Measurements from ENCODE around the gene ADAMTS4.
A peak's percentile ranks its signal among the peaks of the same experiment; 100 is the strongest.

Gene ADAMTS4

GRCh38 chr1:161219078-161219892, 20.4 kb upstream of the ADAMTS4 start:
- 93 to 100% methylated on average over 3 to 4 of the region's 5 CpGs for WGBS, 2 experiments (ENCODE audit: insufficient coverage in 2 of 2)
- no peak overlapping the region for H3K4me3 ChIP-seq (ENCODE audit: extremely low read depth, insufficient read depth, low read length, poor library complexity, severe bottlenecking)
- peaks cover 19% of the 10 kb centered on the region for H3K4me1 ChIP-seq (ENCODE audit: control insufficient read depth, insufficient read depth, low read length, poor library complexity, severe bottlenecking)
- peaks cover 15% of the 10 kb centered on the region for H3K36me3 ChIP-seq (ENCODE audit: control insufficient read depth, insufficient read depth, low read length)
- no peak overlapping the region for H3K27ac ChIP-seq (ENCODE audit: low read depth, low read length, severe bottlenecking)
- no peaks in the 10 kb centered on the region for H3K9me3 ChIP-seq (ENCODE audit: control insufficient read depth, low read length)

- no peaks in the 10 kb centered on the region for H3K9me3 ChIP-seq (ENCODE audit: control insufficient read depth, low read length)
- H3K36me3 ChIP-seq (ENCODE audit: control insufficient read depth, insufficient read depth, low read length): peaks cover 23% of the 10 kb centered on the region
- peaks cover 19% of the 10 kb centered on the region for H3K4me1 ChIP-seq (ENCODE audit: control insufficient read depth, insufficient read depth, low read length, poor library complexity, severe bottlenecking)
- WGBS, 2 experiments (ENCODE audit: insufficient coverage in 2 of 2): 88 to 93% methylated on average over 4 to 5 of the region's 8 CpGs
- H3K27ac ChIP-seq (ENCODE audit: low read depth, low read length, severe bottlenecking): no peak overlapping the region
- H3K4me3 ChIP-seq (ENCODE audit: extremely low read depth, insufficient read depth, low read length, poor library complexity, severe bottlenecking): no peak overlapping the region
These were observed 19.6 kb upstream of the ADAMTS4 start for GRCh38 chr1:161218301-161219077.

DNA sequence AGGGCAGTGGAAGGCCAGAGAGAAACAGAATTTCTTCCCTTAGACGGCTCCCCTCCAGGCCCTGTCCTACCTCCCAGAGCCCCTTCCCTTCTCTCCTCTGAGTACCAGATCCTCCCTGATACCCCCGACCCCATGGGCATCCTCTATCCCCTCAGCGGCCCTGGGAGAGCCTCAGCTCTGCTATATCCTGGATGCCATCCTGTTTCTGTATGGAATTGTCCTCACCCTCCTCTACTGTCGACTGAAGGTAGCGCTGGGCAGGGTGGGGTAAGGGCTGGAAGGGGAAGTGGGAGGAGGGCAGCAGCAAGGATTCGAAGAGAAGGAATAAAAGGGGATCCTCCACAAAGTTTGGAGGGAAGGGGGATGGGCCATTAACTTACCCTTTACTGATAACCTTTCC, 19.0 kb upstream of the ADAMTS4 start:
- Histone ChIP-seq H3K4me1 (ENCODE audit: control insufficient read depth, insufficient read depth, low read length, poor library complexity, severe bottlenecking) (peaks cover 19% of the 10 kb centered on the region), H3K9me3 (ENCODE audit: control insufficient read depth, low read length) (no peaks in the 10 kb centered on the region), H3K27ac (ENCODE audit: low read depth, low read length, severe bottlenecking) (no peak overlapping the region), H3K36me3 (ENCODE audit: control insufficient read depth, insufficient read depth, low read length) (peaks cover 30% of the 10 kb centered on the region), H3K4me3 (ENCODE audit: extremely low read depth, insufficient read depth, low read length, poor library complexity, severe bottlenecking) (no peak overlapping the region)
- 78 to 83% methylated on average over 2 to 3 of the region's 6 CpGs for WGBS, 2 experiments (ENCODE audit: insufficient coverage in 2 of 2)

- 95 to 100% methylated on average over 4 to 7 of the region's 7 CpGs for WGBS, 2 experiments (ENCODE audit: insufficient coverage in 2 of 2)
- Histone ChIP-seq H3K27ac (ENCODE audit: low read depth, low read length, severe bottlenecking) (peak overlapping the region; percentile 33), H3K36me3 (ENCODE audit: control insufficient read depth, insufficient read depth, low read length) (peaks cover 37% of the 10 kb centered on the region), H3K9me3 (ENCODE audit: control insufficient read depth, low read length) (no peaks in the 10 kb centered on the region), H3K4me1 (ENCODE audit: control insufficient read depth, insufficient read depth, low read length, poor library complexity, severe bottlenecking) (peaks cover 19% of the 10 kb centered on the region), H3K4me3 (ENCODE audit: extremely low read depth, insufficient read depth, low read length, poor library complexity, severe bottlenecking) (no peak overlapping the region)
These were observed 18.3 kb upstream of the ADAMTS4 start for GRCh38 chr1:161216945-161217712.

- Histone ChIP-seq H3K9me3 (ENCODE audit: control insufficient read depth, low read length) (no peaks in the 10 kb centered on the region), H3K4me3 (ENCODE audit: extremely low read depth, insufficient read depth, low read length, poor library complexity, severe bottlenecking) (no peak within 1 kb of the TSS), H3K27ac (ENCODE audit: low read depth, low read length, severe bottlenecking) (no peak within 1 kb of the TSS), H3K4me1 (ENCODE audit: control insufficient read depth, insufficient read depth, low read length, poor library complexity, severe bottlenecking) (peaks cover 20% of the 10 kb centered on the region), H3K36me3 (ENCODE audit: control insufficient read depth, insufficient read depth, low read length) (peaks cover 57% of the 10 kb centered on the region)
- WGBS, 2 experiments (ENCODE audit: insufficient coverage in 2 of 2): 87 to 98% methylated on average over 4 to 5 of the region's 10 CpGs
These were observed 16.2 kb upstream of the ADAMTS4 start, which contains the start of gene FCER1G for GRCh38 chr1:161215076-161215475. TSS of gene FCER1G (plus strand) at chr1:161215295. CDS start at chr1:161215322, 27 bp downstream.

GRCh38 chr1:161214369-161214768, 15.5 kb upstream of the ADAMTS4 start:
- Histone ChIP-seq H3K4me3 (ENCODE audit: extremely low read depth, insufficient read depth, low read length, poor library complexity, severe bottlenecking) (no peak overlapping the region), H3K9me3 (ENCODE audit: control insufficient read depth, low read length) (no peaks in the 10 kb centered on the region), H3K4me1 (ENCODE audit: control insufficient read depth, insufficient read depth, low read length, poor library complexity, severe bottlenecking) (peaks cover 22% of the 10 kb centered on the region), H3K36me3 (ENCODE audit: control insufficient read depth, insufficient read depth, low read length) (peaks cover 65% of the 10 kb centered on the region), H3K27ac (ENCODE audit: low read depth, low read length, severe bottlenecking) (no peak overlapping the region)
- 97 to 100% methylated on average over 4 to 9 of the region's 9 CpGs for WGBS, 2 experiments (ENCODE audit: insufficient coverage in 2 of 2)

GRCh38 chr1:161209790-161210409, 11.0 kb upstream of the ADAMTS4 start:
- Histone ChIP-seq H3K4me1 (ENCODE audit: control insufficient read depth, insufficient read depth, low read length, poor library complexity, severe bottlenecking) (peaks cover 2% of the 10 kb centered on the region), H3K4me3 (ENCODE audit: extremely low read depth, insufficient read depth, low read length, poor library complexity, severe bottlenecking) (no peak overlapping the region), H3K9me3 (ENCODE audit: control insufficient read depth, low read length) (no peaks in the 10 kb centered on the region), H3K36me3 (ENCODE audit: control insufficient read depth, insufficient read depth, low read length) (peaks cover 95% of the 10 kb centered on the region), H3K27ac (ENCODE audit: low read depth, low read length, severe bottlenecking) (no peak overlapping the region)
- WGBS, 2 experiments (ENCODE audit: insufficient coverage in 2 of 2): 33 to 43% methylated on average over 7 to 10 of the region's 11 CpGs

- H3K4me1 ChIP-seq (ENCODE audit: control insufficient read depth, insufficient read depth, low read length, poor library complexity, severe bottlenecking): peaks cover 7% of the 10 kb centered on the region
- WGBS, 2 experiments (ENCODE audit: insufficient coverage in 2 of 2): 87 to 88% methylated on average over 5 to 8 of the region's 8 CpGs
- no peak overlapping the region for H3K27ac ChIP-seq (ENCODE audit: low read depth, low read length, severe bottlenecking)
- H3K9me3 ChIP-seq (ENCODE audit: control insufficient read depth, low read length): no peaks in the 10 kb centered on the region
- H3K36me3 ChIP-seq (ENCODE audit: control insufficient read depth, insufficient read depth, low read length): peaks cover 85% of the 10 kb centered on the region
- no peak overlapping the region for H3K4me3 ChIP-seq (ENCODE audit: extremely low read depth, insufficient read depth, low read length, poor library complexity, severe bottlenecking)
These were observed 8.3 kb upstream of the ADAMTS4 start for GRCh38 chr1:161207173-161207572.

DNA sequence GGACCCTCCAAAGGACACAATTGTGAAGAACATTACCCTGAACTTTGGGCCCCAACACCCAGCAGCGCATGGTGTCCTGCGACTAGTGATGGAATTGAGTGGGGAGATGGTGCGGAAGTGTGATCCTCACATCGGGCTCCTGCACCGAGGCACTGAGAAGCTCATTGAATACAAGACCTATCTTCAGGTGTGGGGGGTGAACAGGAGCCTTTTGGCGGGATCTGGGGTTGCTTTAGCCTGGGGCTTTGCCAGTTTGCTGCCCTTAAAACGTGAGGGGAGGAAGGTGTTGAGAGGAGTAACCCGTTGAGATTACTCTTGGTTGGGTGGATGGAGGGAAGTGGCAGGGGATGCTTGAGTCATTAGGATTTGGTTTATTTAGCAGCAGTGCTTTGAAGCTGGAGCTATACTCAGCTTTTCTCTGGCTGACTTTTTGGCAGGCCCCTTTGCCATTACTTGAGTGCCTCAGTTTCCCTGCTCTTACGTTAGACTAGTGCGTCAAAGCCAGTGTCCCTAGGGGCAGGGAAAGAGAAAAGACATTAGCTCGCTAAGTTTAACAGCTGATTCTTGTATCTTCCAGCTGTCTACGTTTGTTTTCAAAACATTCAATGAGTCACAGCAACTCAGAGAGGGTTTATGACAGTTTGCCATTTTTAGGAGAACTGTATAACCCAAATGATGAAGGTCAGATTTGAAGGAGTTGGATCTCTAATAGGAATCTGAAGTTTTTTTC, 7.7 kb upstream of the ADAMTS4 start:
- no peak overlapping the region for H3K4me3 ChIP-seq (ENCODE audit: extremely low read depth, insufficient read depth, low read length, poor library complexity, severe bottlenecking)
- peaks cover 11% of the 10 kb centered on the region for H3K4me1 ChIP-seq (ENCODE audit: control insufficient read depth, insufficient read depth, low read length, poor library complexity, severe bottlenecking)
- no peaks in the 10 kb centered on the region for H3K9me3 ChIP-seq (ENCODE audit: control insufficient read depth, low read length)
- no peak overlapping the region for H3K27ac ChIP-seq (ENCODE audit: low read depth, low read length, severe bottlenecking)
- 95 to 98% methylated on average over 11 to 12 of the region's 12 CpGs for WGBS, 2 experiments (ENCODE audit: insufficient coverage in 2 of 2)
- peaks cover 79% of the 10 kb centered on the region for H3K36me3 ChIP-seq (ENCODE audit: control insufficient read depth, insufficient read depth, low read length)
